Measurements from ENCODE around the gene DIAPH2. TPM values are rescaled to one million over a fixed set of nuclear protein-coding genes. Genes with fewer than 3 reads are reported as not detected.

Gene DIAPH2
- polyA plus RNA-seq, 1 experiment: 3.1 TPM

GRCh38 chrX:96770315-96770714 lies 85.7 kb downstream of the DIAPH2 start:
- no peak overlapping the region for H3K4me3 ChIP-seq (ENCODE audit: low read depth, low read length)
- ChIA-PET POLR2A (no interaction called here), CTCF (interaction anchor here (0.6 to 1.7 kb wide), 5 partner anchors 12 to 1213 kb away, joined by 3 to 6 read pairs (median 4); no protein-coding TSS in a partner anchor)
- TF ChIP-seq CTCF (IDR thresholded peaks at IDR 0.05; ENCODE audit: insufficient read depth, low read depth, low read length): 0 out of 2 replicates have a peak, but pooled peaks have one; percentile 18
- no peak for DNase-seq (ENCODE audit: low read depth)
- no peaks in the 10 kb centered on the region for H3K36me3 ChIP-seq (ENCODE audit: control insufficient read depth, insufficient read depth, low read length)
- H3K27me3 ChIP-seq (ENCODE audit: control insufficient read depth, insufficient read depth, low read length): no peaks in the 10 kb centered on the region

- no peaks in the 10 kb centered on the region for H3K36me3 ChIP-seq (ENCODE audit: control insufficient read depth, insufficient read depth, low read length)
- no peak for TF ChIP-seq CTCF (IDR thresholded peaks at IDR 0.05; ENCODE audit: insufficient read depth, low read depth, low read length)
- DNase-seq (ENCODE audit: low read depth): no peak
- POLR2A ChIA-PET: no interaction called here
- H3K27me3 ChIP-seq (ENCODE audit: control insufficient read depth, insufficient read depth, low read length): no peaks in the 10 kb centered on the region
- CTCF ChIA-PET: interaction anchor here (1.7 kb wide), 1 partner anchor 914 kb away, joined by 6 read pairs; no protein-coding TSS in a partner anchor
- no peak overlapping the region for H3K4me3 ChIP-seq (ENCODE audit: low read depth, low read length)
Observed at GRCh38 chrX:96771486-96771885, 86.8 kb downstream of the DIAPH2 start.

GRCh38 chrX:96774116-96774515 lies 89.5 kb downstream of the DIAPH2 start:
- Histone ChIP-seq H3K4me3 (ENCODE audit: low read depth, low read length) (no peak overlapping the region), H3K36me3 (ENCODE audit: control insufficient read depth, insufficient read depth, low read length) (no peaks in the 10 kb centered on the region), H3K27me3 (ENCODE audit: control insufficient read depth, insufficient read depth, low read length) (no peaks in the 10 kb centered on the region)
- ChIA-PET CTCF (interaction anchor here (1.6 kb wide), 1 partner anchor 911 kb away, joined by 3 read pairs; no protein-coding TSS in a partner anchor), POLR2A (no interaction called here)
- DNase-seq (ENCODE audit: low read depth): no peak
- no peak for TF ChIP-seq CTCF (IDR thresholded peaks at IDR 0.05; ENCODE audit: insufficient read depth, low read depth, low read length)

GRCh38 chrX:96776966-96777365 lies 92.3 kb downstream of the DIAPH2 start:
- POLR2A ChIA-PET: no interaction called here
- no peak for TF ChIP-seq CTCF (IDR thresholded peaks at IDR 0.05; ENCODE audit: insufficient read depth, low read depth, low read length)
- H3K36me3 ChIP-seq (ENCODE audit: control insufficient read depth, insufficient read depth, low read length): no peaks in the 10 kb centered on the region
- H3K4me3 ChIP-seq (ENCODE audit: low read depth, low read length): no peak overlapping the region
- DNase-seq (ENCODE audit: low read depth): peak; percentile 3
- H3K27me3 ChIP-seq (ENCODE audit: control insufficient read depth, insufficient read depth, low read length): no peaks in the 10 kb centered on the region
- CTCF ChIA-PET: no interaction called here

- H3K36me3 ChIP-seq (ENCODE audit: control insufficient read depth, insufficient read depth, low read length): no peaks in the 10 kb centered on the region
- H3K27me3 ChIP-seq (ENCODE audit: control insufficient read depth, insufficient read depth, low read length): no peaks in the 10 kb centered on the region
- no peak for TF ChIP-seq CTCF (IDR thresholded peaks at IDR 0.05; ENCODE audit: insufficient read depth, low read depth, low read length)
- no peak overlapping the region for H3K4me3 ChIP-seq (ENCODE audit: low read depth, low read length)
- POLR2A ChIA-PET: no interaction called here
- CTCF ChIA-PET: no interaction called here
- DNase-seq (ENCODE audit: low read depth): peak; percentile 4
Observed at GRCh38 chrX:96791559-96791958, 106.9 kb downstream of the DIAPH2 start.
